ELF-1 (cell line): ENCODE data around the gene TANC1.

ENCODE experiments used
- DNase-seq: peaks from one replicate; pipeline ENCODE4 v3.0.0-alpha.2; 2016; ENCODE audit warnings: low read depth, low spot score

TANC1 gene

GRCh38 chr2:159063677-159064076 lies 95.2 kb downstream of the TANC1 start:
- no peak for DNase-seq

- DNase-seq: peak; percentile 71
These were observed 96.2 kb downstream of the TANC1 start for GRCh38 chr2:159064446-159065301.

- no peak for DNase-seq
These were observed 96.9 kb downstream of the TANC1 start for GRCh38 chr2:159065313-159065712.

- DNase-seq: peak; percentile 62
These were observed 97.5 kb downstream of the TANC1 start for GRCh38 chr2:159065891-159066290.

- DNase-seq: no peak
These were observed 98.2 kb downstream of the TANC1 start for GRCh38 chr2:159066541-159067156.

- DNase-seq: no peak
These were observed 99.5 kb downstream of the TANC1 start for GRCh38 chr2:159067971-159068370.

GRCh38 chr2:159069229-159069628 lies 100.8 kb downstream of the TANC1 start:
- no peak for DNase-seq

- DNase-seq: no peak
These were observed 101.8 kb downstream of the TANC1 start for GRCh38 chr2:159070235-159070634.

- DNase-seq: no peak
These were observed 102.9 kb downstream of the TANC1 start for GRCh38 chr2:159071190-159071915.

- DNase-seq: no peak
These were observed 104.4 kb downstream of the TANC1 start for GRCh38 chr2:159072795-159073194.

GRCh38 chr2:159073256-159073655 lies 104.8 kb downstream of the TANC1 start:
- DNase-seq: no peak

GRCh38 chr2:159074605-159075004 lies 106.2 kb downstream of the TANC1 start:
- no peak for DNase-seq

GRCh38 chr2:159075727-159076126 lies 107.3 kb downstream of the TANC1 start:
- no peak for DNase-seq

GRCh38 chr2:159076241-159076640 lies 107.8 kb downstream of the TANC1 start:
- no peak for DNase-seq

- DNase-seq: no peak
These were observed 109.4 kb downstream of the TANC1 start for GRCh38 chr2:159077869-159078268.

- DNase-seq: no peak
These were observed 110.0 kb downstream of the TANC1 start for GRCh38 chr2:159078443-159078842.

- DNase-seq: no peak
These were observed 112.2 kb downstream of the TANC1 start for GRCh38 chr2:159080641-159081040.

GRCh38 chr2:159082119-159082518 lies 113.7 kb downstream of the TANC1 start:
- DNase-seq: no peak

GRCh38 chr2:159084384-159085370 lies 116.2 kb downstream of the TANC1 start:
- no peak for DNase-seq

GRCh38 chr2:159086342-159086741 lies 117.9 kb downstream of the TANC1 start:
- DNase-seq: no peak

GRCh38 chr2:159086826-159087225 lies 118.4 kb downstream of the TANC1 start:
- DNase-seq: no peak
